Fibroblast of mammary gland (primary cell): ENCODE results near the gene ID3.
"Not testable (repeated sequence)": the region's sequence is repeated elsewhere in the genome, so short reads cannot be mapped to it uniquely, and the experiment has no call there.

Experiments used
- DNase-seq: peaks from one replicate; pipeline ENCODE4 v3.0.0-alpha.2; 2010; ENCODE audit warnings: low read depth
- H3K4me3 ChIP-seq: 2 replicates; pipeline ENCODE4 v1.5.1; 2011; ENCODE audit warnings: low read depth, mild to moderate bottlenecking, low read length, moderate library complexity; ENCODE audit not compliant: control insufficient read depth
- TF ChIP-seq, protein P1 (sequence below): conservative IDR thresholded peaks from 2 replicates; pipeline ENCODE4 v1.5.1; 2011; ENCODE audit warnings: low read depth, low read length, inconsistent platforms; ENCODE audit not compliant: control insufficient read depth, insufficient read depth

Gene ID3

GRCh38 chr1:23585321-23586022 is 26.2 kb upstream of the ID3 start:
- TF ChIP-seq, protein P1, sequence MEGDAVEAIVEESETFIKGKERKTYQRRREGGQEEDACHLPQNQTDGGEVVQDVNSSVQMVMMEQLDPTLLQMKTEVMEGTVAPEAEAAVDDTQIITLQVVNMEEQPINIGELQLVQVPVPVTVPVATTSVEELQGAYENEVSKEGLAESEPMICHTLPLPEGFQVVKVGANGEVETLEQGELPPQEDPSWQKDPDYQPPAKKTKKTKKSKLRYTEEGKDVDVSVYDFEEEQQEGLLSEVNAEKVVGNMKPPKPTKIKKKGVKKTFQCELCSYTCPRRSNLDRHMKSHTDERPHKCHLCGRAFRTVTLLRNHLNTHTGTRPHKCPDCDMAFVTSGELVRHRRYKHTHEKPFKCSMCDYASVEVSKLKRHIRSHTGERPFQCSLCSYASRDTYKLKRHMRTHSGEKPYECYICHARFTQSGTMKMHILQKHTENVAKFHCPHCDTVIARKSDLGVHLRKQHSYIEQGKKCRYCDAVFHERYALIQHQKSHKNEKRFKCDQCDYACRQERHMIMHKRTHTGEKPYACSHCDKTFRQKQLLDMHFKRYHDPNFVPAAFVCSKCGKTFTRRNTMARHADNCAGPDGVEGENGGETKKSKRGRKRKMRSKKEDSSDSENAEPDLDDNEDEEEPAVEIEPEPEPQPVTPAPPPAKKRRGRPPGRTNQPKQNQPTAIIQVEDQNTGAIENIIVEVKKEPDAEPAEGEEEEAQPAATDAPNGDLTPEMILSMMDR: no peak
- peak; percentile 99 for DNase-seq
- no peak overlapping the region for H3K4me3 ChIP-seq

GRCh38 chr1:23583727-23584126 is 24.4 kb upstream of the ID3 start:
- not testable (repeated sequence) for DNase-seq

DNA sequence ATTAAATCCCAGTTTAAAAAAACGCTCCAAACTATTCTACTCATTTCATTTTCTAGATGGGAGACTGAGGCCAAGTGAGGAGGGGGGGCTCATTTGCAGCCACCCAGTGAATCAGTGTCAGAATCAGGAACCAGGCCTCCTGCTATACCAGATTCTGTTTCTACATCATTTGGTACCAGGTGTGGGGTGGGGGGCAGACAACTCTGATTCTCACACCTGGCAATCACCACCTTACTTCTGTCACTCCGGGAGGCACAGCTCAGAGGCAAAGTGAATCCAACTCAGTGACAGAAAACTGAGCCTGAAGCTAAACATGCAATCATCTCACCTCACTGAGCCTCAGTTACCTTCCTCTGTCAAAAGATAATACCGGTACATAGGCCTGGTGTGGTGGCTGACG is 23.5 kb upstream of the ID3 start:
- no peak overlapping the region for H3K4me3 ChIP-seq
- TF ChIP-seq, protein P1: no peak
- DNase-seq: no peak

More at GRCh38 chr1:23583727-23584126, 24.4 kb upstream of the ID3 start:
- not testable (repeated sequence) for H3K4me3 ChIP-seq

DNA sequence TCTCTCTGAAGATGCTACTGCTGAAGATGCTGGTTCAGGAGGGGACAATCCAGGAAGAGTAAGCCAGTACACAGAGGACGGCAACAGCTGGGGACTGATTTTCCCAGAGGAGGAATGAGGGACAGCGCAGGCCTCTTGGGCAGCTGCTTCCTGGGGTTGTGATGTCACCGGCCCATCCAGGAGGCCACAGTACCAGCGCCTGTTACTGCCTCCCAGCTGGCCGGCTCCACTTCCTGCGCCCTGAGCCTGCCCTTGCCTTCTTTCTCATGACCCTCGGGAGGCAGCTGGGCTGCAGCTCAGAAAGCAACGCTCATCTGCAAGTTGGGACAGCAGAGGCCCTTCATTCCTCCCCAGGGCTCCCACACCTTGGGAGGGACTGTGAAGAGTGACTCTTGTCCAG is 21.9 kb upstream of the ID3 start:
- DNase-seq: peak; percentile 31
- TF ChIP-seq, protein P1: no peak
- H3K4me3 ChIP-seq: no peak overlapping the region

- TF ChIP-seq, protein P1: no peak
- DNase-seq: no peak
Observed at GRCh38 chr1:23578997-23579363, 19.7 kb upstream of the ID3 start.

DNA sequence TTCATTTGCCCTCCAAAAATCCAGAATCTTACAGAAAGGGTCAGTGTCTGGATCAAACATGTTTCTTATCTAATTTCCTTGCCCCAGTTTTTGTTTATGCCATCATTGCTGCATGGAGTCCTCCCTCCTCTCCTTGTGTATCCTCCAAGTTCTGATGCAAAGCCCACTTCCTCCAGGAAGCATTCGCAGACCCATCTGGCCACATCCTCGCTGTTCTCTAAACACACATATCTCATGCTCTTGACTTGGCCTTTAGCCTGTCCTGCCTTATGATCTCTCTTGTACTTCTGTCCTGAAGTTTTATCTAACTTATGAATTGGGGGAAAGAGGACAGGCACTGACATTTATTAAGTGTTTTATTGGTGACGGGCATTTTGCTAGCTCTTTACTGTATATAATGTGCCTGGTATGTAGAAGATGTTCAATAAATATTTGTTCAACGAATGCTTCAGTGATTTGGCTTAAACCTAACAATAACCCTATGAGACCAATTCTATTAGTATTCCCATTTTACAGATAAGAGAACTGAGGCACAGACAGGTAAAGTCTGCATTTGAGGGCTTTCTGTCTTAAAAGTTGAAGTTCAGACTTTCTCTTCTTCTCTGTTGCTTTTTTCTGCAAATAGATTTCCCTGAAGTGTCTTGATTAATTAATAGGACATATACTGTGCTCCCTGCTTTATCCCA is 19.2 kb upstream of the ID3 start:
- no peak overlapping the region for H3K4me3 ChIP-seq
- peak; percentile 69 for DNase-seq
- TF ChIP-seq, protein P1: no peak

More at GRCh38 chr1:23578997-23579363, 19.7 kb upstream of the ID3 start:
- no peak overlapping the region for H3K4me3 ChIP-seq
